ENCODE results near the gene UQCRQ. TPM values are rescaled to one million over a fixed set of nuclear protein-coding genes. Genes with fewer than 3 reads are reported as not detected.

Gene UQCRQ
- total and polyA plus RNA-seq, 2 of the 13 experiments (the other 11 are each of a cell fraction or from before 2014, with no cell fraction given), result 257 to 575 TPM

DNA sequence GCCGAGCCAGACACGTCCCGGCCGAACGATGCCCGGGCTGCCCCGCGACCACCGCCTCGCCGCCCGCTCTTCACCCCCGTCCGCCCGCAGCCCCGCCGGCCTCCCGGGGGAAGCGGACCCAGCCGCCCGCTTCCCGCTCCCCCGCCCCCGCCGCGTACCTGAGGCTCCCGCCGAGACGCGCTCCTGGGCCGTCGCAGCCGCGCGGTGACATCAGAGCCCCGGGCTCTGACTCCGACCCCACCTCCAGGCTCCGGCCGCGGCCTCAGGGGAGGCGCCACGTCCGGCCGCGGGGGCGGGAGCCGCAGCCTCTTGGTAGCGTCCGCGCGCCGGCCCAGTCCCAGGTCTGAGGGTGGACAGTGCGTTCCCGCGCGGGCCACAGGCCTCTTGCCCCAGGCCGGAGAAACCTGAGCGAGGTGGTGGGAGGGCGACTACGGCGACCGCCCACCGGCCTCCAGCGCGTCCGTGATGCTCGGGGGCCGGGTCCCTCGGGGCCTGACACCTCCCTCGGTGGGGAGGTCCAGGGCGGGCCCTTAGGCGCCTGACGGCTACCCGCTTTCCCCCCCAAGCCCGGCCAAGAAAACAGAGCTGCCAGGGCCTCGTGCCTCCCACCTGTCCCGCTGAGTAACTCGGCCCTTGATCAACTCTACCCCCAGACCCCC lies 35.9 kb upstream of the UQCRQ start, which contains the start of gene SHROOM1 (continued):
- TF ChIP-seq, protein P1, sequence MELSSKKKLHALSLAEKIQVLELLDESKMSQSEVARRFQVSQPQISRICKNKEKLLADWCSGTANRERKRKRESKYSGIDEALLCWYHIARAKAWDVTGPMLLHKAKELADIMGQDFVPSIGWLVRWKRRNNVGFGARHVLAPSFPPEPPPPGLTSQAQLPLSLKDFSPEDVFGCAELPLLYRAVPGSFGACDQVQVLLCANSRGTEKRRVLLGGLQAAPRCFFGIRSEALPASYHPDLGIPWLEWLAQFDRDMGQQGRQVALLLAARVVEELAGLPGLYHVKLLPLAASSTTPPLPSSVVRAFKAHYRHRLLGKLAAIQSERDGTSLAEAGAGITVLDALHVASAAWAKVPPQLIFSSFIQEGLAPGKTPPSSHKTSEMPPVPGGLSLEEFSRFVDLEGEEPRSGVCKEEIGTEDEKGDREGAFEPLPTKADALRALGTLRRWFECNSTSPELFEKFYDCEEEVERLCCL (CRISPR knock-in tag; IDR thresholded peaks at IDR 0.05; ENCODE audit: borderline replicate concordance), result no peak
- TF ChIP-seq FOXA1 (IDR thresholded peaks at IDR 0.05) (no peak), FOXA1 (CRISPR knock-in tag; IDR thresholded peaks at IDR 0.05) (no peak), ZNF746 (CRISPR knock-in tag; IDR thresholded peaks at IDR 0.05) (peak; percentile 80; the same call in 1 of the 2 replicates), PITX1 (CRISPR knock-in tag; IDR thresholded peaks at IDR 0.05) (no peak), ZFY (CRISPR knock-in tag; IDR thresholded peaks at IDR 0.05) (peak; percentile 92), ZNF788 (CRISPR knock-in tag; IDR thresholded peaks at IDR 0.05; ENCODE audit: borderline replicate concordance) (peak; percentile 50; the same call in 1 of the 2 replicates), ZNF17 (CRISPR knock-in tag; IDR thresholded peaks at IDR 0.05) (no peak), ZNF274 (CRISPR knock-in tag; IDR thresholded peaks at IDR 0.05) (peak; percentile 65; the same call in 1 of the 2 replicates), EP300 (IDR thresholded peaks at IDR 0.05; ENCODE audit: low read depth in 2 of 2, low read length in 2 of 2) (no peak), EP300 (CRISPR knock-in tag; IDR thresholded peaks at IDR 0.05; ENCODE audit: borderline replicate concordance) (peak; percentile 27; the same call in 1 of the 2 replicates), ZNF160 (CRISPR knock-in tag; IDR thresholded peaks at IDR 0.05) (no peak), HDAC1 (CRISPR knock-in tag; IDR thresholded peaks at IDR 0.05) (peak; percentile 57; the same call in 1 of the 2 replicates), KDM2A (CRISPR knock-in tag; IDR thresholded peaks at IDR 0.05; ENCODE audit: borderline replicate concordance, low read depth) (no peak; the same call in 1 of the 2 replicates), ZNF670 (CRISPR knock-in tag; IDR thresholded peaks at IDR 0.05; ENCODE audit: borderline replicate concordance) (peak; percentile 79; the same call in 1 of the 2 replicates), MTF2 (CRISPR knock-in tag; IDR thresholded peaks at IDR 0.05; ENCODE audit: borderline replicate concordance) (0 out of 2 replicates have a peak, but pooled peaks have one; percentile 45), ZFP91 (CRISPR knock-in tag; IDR thresholded peaks at IDR 0.05; ENCODE audit: borderline replicate concordance) (0 out of 2 replicates have a peak, but pooled peaks have one; percentile 6), ZNF30 (CRISPR knock-in tag; IDR thresholded peaks at IDR 0.05) (0 out of 2 replicates have a peak, but pooled peaks have one; percentile 75), SMARCE1 (IDR thresholded peaks at IDR 0.05; ENCODE audit: borderline replicate concordance) (no peak), HMGXB3 (CRISPR knock-in tag; IDR thresholded peaks at IDR 0.05; ENCODE audit: borderline replicate concordance) (peak; percentile 35; the same call in 1 of the 2 replicates), POLR2G (IDR thresholded peaks at IDR 0.05; ENCODE audit: low read depth, low read length) (peak; percentile 87; the same call in 1 of the 2 replicates), ZNF772 (CRISPR knock-in tag; IDR thresholded peaks at IDR 0.05) (peak; percentile 71; the same call in 1 of the 2 replicates), MED1 (CRISPR knock-in tag; IDR thresholded peaks at IDR 0.05) (peak; percentile 62), FOXA3 (CRISPR knock-in tag; IDR thresholded peaks at IDR 0.05) (no peak)
